Muscle of leg (tissue), 11 donors: ENCODE results near the gene SNCB. TPM values are rescaled to one million over a fixed set of nuclear protein-coding genes. Genes with fewer than 3 reads are reported as not detected.

Experiments used
- DNase-seq: peaks from one replicate; pipeline ENCODE4 v3.0.0; 2013
- H3K27ac ChIP-seq: one replicate; pipeline ENCODE4 v1.5.1; 2013; ENCODE audit warnings: mild to moderate bottlenecking, low read length, control low read depth
- H3K27me3 ChIP-seq: one replicate; pipeline ENCODE4 v1.6.1; 2013; ENCODE audit warnings: low read length; ENCODE audit not compliant: control insufficient read depth, insufficient read depth
- H3K36me3 ChIP-seq: one replicate; pipeline ENCODE4 v1.6.1; 2013; ENCODE audit warnings: low read length; ENCODE audit not compliant: control insufficient read depth, insufficient read depth
- H3K4me1 ChIP-seq: one replicate; pipeline ENCODE4 v1.6.1; 2013; ENCODE audit warnings: low read length; ENCODE audit not compliant: control insufficient read depth, insufficient read depth
- H3K4me3 ChIP-seq: one replicate; pipeline ENCODE4 v1.5.1; 2013; ENCODE audit warnings: low read length, control low read depth
- H3K9me3 ChIP-seq: replicated peaks from 2 replicates; pipeline ENCODE4 v1.6.1; 2013; ENCODE audit warnings: low read depth, low read length; ENCODE audit not compliant: control insufficient read depth
- WGBS: methylation state at CpG from one replicate; pipeline ENCODE4 v1.1.5; 2013; ENCODE audit warnings: missing lambda C conversion rate; ENCODE audit not compliant: insufficient coverage; 5-methylcytosine and 5-hydroxymethylcytosine counted together
- polyA plus RNA-seq, 8 donors: library from polyadenylated mRNA; unstranded; fragments of 120-200 nt; gene quantifications; one replicate each; pipeline versions ENCODE4 v1.2.1 to v1.2.3, GENCODE V29; 2013; ENCODE audit warnings: inconsistent platforms in 1 of 8, low replicate concordance in 1 of 8; ENCODE audit not compliant: insufficient read length in 8 of 8, insufficient read depth in 1 of 8
- total RNA-seq: library from RNA; stranded (reverse); fragments of 120-200 nt; gene quantifications from one replicate; pipeline ENCODE4 v1.2.4, GENCODE V29; 2013

The SNCB gene
- total and polyA plus RNA-seq, 9 donors = 0.14 TPM; not detected in 8

- 79% methylated on average over 6 of the region's 6 CpGs for WGBS
- peaks cover 7% of the 10 kb centered on the region for H3K4me1 ChIP-seq
- H3K27ac ChIP-seq = no peak overlapping the region
- H3K27me3 ChIP-seq = peaks cover 37% of the 10 kb centered on the region
- no peaks in the 10 kb centered on the region for H3K36me3 ChIP-seq
- no peaks in the 10 kb centered on the region for H3K9me3 ChIP-seq
- DNase-seq = no peak
- no peak overlapping the region for H3K4me3 ChIP-seq
Observed at GRCh38 chr5:176612008-176612407, 18.3 kb downstream of the SNCB start.

GRCh38 chr5:176611435-176611834 is 18.9 kb downstream of the SNCB start:
- Histone ChIP-seq H3K9me3 (no peaks in the 10 kb centered on the region), H3K36me3 (no peaks in the 10 kb centered on the region), H3K4me3 (no peak overlapping the region), H3K4me1 (peaks cover 7% of the 10 kb centered on the region), H3K27ac (no peak overlapping the region), H3K27me3 (peaks cover 31% of the 10 kb centered on the region)
- peak; percentile 87 for DNase-seq
- WGBS = 12% methylated on average over 8 of the region's 10 CpGs

- Histone ChIP-seq H3K27me3 (peaks cover 24% of the 10 kb centered on the region), H3K36me3 (no peaks in the 10 kb centered on the region), H3K27ac (no peak overlapping the region), H3K4me1 (peaks cover 9% of the 10 kb centered on the region), H3K9me3 (no peaks in the 10 kb centered on the region), H3K4me3 (peak overlapping the region; percentile 46)
- DNase-seq = no peak
- 0% methylated on average over 1 of the region's 31 CpGs for WGBS
Observed at GRCh38 chr5:176610435-176610773, 19.9 kb downstream of the SNCB start.

GRCh38 chr5:176609724-176610434 is 20.5 kb downstream of the SNCB start, which contains the start of gene GPRIN1:
TSS of gene GPRIN1 (minus strand) at chr5:176610156. CDS start at chr5:176599834, 10,322 bp downstream.
- DNase-seq = peak; percentile 71
- H3K27me3 ChIP-seq = peaks cover 24% of the 10 kb centered on the region
- no peaks in the 10 kb centered on the region for H3K9me3 ChIP-seq
- peak within 1 kb of the TSS; percentile 46 for H3K4me3 ChIP-seq
- no peaks in the 10 kb centered on the region for H3K36me3 ChIP-seq
- H3K4me1 ChIP-seq = peaks cover 9% of the 10 kb centered on the region
- under 1% methylated on average over 94 of the region's 101 CpGs for WGBS
- H3K27ac ChIP-seq = no peak within 1 kb of the TSS

- no peak for DNase-seq
- peaks cover 9% of the 10 kb centered on the region for H3K4me1 ChIP-seq
- H3K27ac ChIP-seq = no peak overlapping the region
- H3K27me3 ChIP-seq = peaks cover 24% of the 10 kb centered on the region
- H3K36me3 ChIP-seq = no peaks in the 10 kb centered on the region
- H3K4me3 ChIP-seq = no peak overlapping the region
- 26% methylated on average over 41 of the region's 46 CpGs for WGBS
- no peaks in the 10 kb centered on the region for H3K9me3 ChIP-seq
Observed at GRCh38 chr5:176608937-176609723, 21.2 kb downstream of the SNCB start.

- Histone ChIP-seq H3K27ac (no peak overlapping the region), H3K9me3 (no peaks in the 10 kb centered on the region), H3K27me3 (peaks cover 20% of the 10 kb centered on the region), H3K36me3 (no peaks in the 10 kb centered on the region), H3K4me3 (no peak overlapping the region), H3K4me1 (peaks cover 9% of the 10 kb centered on the region)
- DNase-seq = no peak
- 94% methylated on average over 3 of the region's 4 CpGs for WGBS
Observed at GRCh38 chr5:176608142-176608705, 22.1 kb downstream of the SNCB start.

GRCh38 chr5:176606875-176607274 is 23.5 kb downstream of the SNCB start:
- no peak for DNase-seq
- 90% methylated on average over 1 of the region's 3 CpGs for WGBS
- Histone ChIP-seq H3K4me1 (peaks cover 9% of the 10 kb centered on the region), H3K36me3 (no peaks in the 10 kb centered on the region), H3K27ac (no peak overlapping the region), H3K9me3 (no peaks in the 10 kb centered on the region), H3K27me3 (peaks cover 14% of the 10 kb centered on the region), H3K4me3 (no peak overlapping the region)

- no CpG with 5 or more reads among the region's 3 CpGs for WGBS
- no peak for DNase-seq
- H3K27me3 ChIP-seq = peaks cover 14% of the 10 kb centered on the region
- H3K27ac ChIP-seq = no peak overlapping the region
- H3K4me3 ChIP-seq = no peak overlapping the region
- H3K36me3 ChIP-seq = no peaks in the 10 kb centered on the region
- H3K4me1 ChIP-seq = peaks cover 9% of the 10 kb centered on the region
- no peaks in the 10 kb centered on the region for H3K9me3 ChIP-seq
Observed at GRCh38 chr5:176606032-176606431, 24.3 kb downstream of the SNCB start.

GRCh38 chr5:176603091-176603490 is 27.2 kb downstream of the SNCB start:
- no peak for DNase-seq
- H3K9me3 ChIP-seq = no peaks in the 10 kb centered on the region
- peaks cover 2% of the 10 kb centered on the region for H3K4me1 ChIP-seq
- WGBS = 11% methylated on average over 2 of the region's 2 CpGs
- no peak overlapping the region for H3K4me3 ChIP-seq
- H3K27me3 ChIP-seq = peaks cover 2% of the 10 kb centered on the region
- no peak overlapping the region for H3K27ac ChIP-seq
- no peaks in the 10 kb centered on the region for H3K36me3 ChIP-seq

- Histone ChIP-seq H3K4me1 (peaks cover 2% of the 10 kb centered on the region), H3K9me3 (no peaks in the 10 kb centered on the region), H3K36me3 (no peaks in the 10 kb centered on the region), H3K27ac (no peak overlapping the region), H3K4me3 (no peak overlapping the region), H3K27me3 (peaks cover 10% of the 10 kb centered on the region)
- no peak for DNase-seq
- WGBS = 67% methylated on average over 10 of the region's 12 CpGs
Observed at GRCh38 chr5:176601901-176602482, 28.3 kb downstream of the SNCB start.
